DMS153 treated with DMSO at 0.1 percent for 48 hours (cell line): Measurements from ENCODE around the gene RNF138.
"Not testable (repeated sequence)": the region's sequence is repeated elsewhere in the genome, so short reads cannot be mapped to it uniquely, and the experiment has no call there.

ENCODE experiments used
- DNase-seq: peaks from one replicate; lab custom pipeline; 2025; ENCODE audit not compliant: unreplicated experiment; lab: John Stamatoyannopoulos, UW

RNF138 gene

DNA sequence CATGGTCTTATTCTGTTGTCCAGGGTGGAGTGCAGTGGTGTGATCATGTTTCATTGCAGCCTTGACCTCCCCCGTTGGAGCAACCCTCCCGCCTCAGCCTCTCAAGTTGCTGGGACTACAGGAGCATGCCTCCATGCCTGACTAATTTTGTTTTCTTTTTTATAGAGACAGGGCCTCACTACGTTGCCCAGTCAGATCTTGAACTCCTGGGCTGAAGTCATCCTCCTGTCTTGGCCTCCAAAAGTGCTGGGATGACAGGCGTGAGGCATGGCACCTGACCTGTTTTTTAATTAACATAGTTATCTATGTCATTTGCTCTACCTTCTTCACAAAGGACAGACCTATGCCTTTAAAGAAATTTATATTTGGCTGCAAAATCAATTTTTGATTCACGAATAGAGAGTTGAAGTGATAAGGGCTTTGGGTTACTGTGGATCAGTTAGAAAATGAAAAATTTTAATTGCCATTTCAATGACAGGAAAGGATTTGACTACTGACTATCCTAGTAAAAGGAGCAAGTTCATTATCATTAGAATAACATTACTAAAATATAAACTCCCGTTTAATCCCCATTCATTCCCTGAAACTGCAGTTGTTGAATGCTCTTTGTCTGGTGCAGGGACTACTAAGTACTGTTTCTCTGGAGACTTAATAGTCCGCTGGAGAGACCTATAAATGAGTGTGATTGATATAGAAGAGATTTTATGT lies 3.7 kb downstream of the RNF138 start:
- DNase-seq: no peak

DNA sequence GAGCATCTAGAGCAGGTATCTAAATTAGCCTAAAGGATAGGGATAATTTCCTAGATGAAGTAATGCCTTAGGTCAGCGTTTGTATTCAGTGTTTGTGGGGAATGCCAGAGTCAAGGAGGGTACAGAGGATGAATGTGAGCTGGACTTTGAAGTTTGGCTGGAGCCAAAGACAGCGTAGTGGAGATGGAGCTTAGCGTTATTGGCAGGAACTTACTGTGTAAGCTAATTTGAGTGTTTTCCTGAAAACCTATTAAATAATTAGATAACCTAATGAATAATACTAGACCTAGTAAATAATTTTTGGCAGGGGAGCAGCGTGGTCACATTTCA lies 4.2 kb downstream of the RNF138 start:
- no peak for DNase-seq

DNA sequence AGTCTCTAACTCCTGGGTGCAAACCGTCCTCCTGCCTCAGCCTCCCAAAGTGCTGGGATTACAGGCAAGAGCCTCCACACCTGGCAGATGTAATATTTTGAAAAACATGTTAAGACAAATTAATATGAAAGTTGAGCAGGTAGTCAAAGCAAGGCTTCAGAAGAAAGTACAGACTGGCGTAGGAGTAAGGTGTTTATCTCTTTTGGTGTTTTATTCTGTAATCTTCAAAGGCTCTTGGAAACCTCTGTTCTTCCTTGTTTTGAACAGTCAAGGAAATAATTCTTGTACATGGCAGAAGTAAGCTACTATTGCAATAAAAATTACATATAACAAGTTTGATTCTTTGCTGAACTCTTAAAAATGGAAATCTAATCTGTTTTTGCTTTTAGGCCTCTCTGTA lies 5.3 kb downstream of the RNF138 start:
- DNase-seq: no peak

DNA sequence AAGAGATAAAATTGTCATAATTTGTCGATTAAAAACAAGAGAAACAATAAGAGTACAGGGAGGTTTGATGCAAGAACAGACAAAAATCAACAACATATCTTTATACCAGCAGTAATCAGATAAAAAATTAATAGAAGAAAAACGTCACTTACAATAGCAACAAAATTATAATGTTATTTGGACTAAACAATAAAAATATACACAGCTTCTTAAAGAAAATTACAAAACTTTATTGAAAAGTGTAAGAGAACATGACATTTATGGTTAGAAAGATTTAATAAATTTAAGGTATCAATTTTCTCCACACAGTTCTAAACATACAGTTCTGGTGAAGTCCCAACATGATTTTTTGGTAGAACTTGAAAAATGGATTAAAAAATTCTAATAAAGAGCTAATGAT lies 12.8 kb downstream of the RNF138 start:
- no peak for DNase-seq

DNA sequence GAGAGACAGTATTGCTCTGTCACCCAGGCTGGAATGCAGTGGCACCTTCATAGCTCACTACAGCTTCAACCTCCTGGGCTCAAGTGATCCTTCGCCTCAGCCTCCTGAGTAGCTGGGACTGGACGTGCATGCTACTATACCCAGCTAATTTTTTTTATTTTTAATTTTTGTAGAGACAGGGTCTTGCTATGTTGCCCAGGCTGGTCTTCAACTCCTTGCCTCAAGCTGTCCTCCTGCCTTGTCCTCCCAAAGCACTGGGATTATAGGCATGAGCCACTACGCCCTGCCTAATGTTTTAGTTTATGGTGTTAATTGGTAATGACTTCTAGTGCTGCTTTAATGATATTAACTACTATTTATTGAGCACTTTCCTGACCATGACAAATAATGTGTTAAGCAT lies 18.3 kb downstream of the RNF138 start:
- no peak for DNase-seq

DNA sequence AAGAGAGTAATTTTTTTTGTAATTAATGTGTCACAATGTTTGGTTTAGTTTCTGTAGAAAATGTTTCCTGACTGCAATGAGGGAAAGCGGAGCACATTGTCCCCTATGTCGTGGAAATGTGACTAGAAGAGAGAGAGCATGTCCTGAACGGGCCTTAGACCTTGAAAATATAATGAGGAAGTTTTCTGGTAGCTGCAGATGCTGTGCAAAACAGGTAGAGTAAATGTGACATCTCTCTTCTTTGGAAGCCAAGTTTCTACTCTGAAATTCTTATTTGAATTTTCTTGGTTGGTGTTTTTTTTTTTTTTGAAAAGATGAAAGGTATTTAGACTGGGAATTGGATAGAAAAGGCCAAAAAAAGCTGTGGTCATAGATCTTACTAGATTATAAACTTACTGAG lies 20.0 kb downstream of the RNF138 start:
- no peak for DNase-seq

DNA sequence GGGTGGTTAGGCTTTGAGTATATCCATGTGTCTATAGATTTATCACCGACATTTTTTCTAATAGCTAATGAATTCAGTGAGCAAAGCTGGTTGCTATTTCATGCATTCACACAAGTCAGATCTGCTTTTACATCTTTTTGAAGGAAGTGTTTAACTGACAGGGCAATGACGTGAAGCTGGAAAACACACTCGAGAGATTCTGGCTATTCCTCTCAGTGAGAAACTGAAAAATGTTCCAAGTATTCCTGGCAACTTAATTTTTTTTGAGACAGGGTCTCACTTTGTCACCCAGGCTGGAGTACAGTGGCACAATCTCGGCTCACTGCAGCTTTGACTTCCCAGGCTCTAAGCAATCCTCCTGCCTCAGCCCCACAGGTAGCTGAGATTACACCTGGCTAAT lies 21.2 kb downstream of the RNF138 start:
- DNase-seq: no peak

DNA sequence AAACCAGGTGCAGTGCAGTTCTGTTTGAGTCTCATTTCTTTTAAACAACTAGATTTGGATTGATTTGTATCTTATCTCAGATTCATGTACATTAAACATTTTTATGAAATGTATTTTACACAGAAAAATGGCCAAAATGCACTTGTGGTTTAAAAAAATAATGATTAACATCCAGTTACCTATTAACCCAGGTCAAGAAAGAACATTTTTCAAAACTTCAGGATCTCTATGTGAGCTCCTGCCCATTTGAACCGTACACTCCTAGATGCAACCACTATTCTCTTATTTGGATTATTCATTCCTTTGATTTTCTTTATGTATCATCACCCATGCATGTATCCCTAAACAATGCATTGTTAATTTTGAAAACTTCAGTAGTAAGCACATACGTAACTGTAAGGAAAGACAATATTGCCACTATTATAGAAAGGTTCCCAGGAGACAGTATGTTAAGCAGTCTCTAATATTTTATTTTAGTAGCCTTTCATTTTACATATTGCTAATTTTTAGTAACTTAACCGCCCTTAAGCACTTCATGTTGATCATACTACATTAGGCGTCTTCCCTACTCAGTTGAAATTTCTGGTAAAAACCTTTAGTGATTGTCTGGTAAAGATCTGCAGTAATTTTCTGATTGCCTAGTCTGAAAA lies 22.7 kb downstream of the RNF138 start:
- no peak for DNase-seq

DNA sequence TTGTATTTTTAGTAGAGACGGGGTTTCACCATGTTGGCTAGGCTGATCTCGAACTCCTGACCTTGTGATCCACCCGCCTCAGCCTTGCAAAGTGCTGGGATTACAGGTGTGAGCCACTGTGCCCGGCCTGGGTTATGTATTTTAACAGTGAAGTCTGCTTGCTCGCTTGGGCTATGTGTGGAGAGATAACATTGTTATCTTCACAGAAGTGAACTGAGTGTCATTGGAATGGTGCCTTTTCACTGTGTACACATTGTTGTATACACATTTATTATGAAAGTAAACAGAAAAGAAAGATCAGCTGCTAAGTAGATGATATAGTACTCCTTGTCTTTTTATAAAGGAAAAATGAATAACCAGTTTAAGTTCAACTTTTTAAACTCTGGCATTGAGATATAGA lies 30.4 kb downstream of the RNF138 start:
- no peak for DNase-seq

DNA sequence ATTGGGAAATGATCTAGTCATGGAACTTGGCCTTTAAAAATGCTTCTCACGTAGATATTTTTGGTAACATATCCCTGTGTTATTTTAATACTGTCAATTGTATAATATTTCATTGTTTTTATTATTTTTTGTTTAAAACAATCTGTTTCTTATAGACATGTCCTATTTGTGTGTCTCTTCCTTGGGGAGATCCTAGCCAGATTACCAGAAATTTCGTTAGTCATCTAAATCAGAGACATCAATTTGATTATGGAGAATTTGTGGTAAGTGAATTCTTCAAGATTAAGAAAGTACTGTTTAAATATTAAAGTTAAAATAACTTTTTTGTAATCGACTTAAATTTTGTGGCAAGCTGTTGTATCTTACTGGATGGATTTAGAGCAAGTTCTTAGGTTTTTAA lies 34.9 kb downstream of the RNF138 start:
- no peak for DNase-seq

DNA sequence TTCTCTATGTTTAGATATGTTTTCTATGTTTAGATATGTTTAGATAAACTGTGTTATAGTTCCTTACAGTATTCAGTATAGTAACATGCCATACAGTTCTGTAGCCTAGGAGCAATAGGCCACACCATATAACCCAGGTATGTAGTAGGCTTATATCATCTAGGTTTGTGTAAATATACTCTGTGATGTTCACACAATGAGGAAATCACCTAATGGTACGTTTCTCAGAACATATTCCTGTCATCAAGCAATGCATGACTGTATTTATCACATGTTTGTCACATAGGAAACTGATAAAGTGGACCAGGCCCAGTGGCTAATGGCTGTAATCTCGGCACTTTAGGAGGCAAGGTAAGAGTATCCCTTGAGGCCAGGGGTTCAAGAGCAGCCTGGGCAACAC lies 44.0 kb downstream of the RNF138 start:
- no peak for DNase-seq

DNA sequence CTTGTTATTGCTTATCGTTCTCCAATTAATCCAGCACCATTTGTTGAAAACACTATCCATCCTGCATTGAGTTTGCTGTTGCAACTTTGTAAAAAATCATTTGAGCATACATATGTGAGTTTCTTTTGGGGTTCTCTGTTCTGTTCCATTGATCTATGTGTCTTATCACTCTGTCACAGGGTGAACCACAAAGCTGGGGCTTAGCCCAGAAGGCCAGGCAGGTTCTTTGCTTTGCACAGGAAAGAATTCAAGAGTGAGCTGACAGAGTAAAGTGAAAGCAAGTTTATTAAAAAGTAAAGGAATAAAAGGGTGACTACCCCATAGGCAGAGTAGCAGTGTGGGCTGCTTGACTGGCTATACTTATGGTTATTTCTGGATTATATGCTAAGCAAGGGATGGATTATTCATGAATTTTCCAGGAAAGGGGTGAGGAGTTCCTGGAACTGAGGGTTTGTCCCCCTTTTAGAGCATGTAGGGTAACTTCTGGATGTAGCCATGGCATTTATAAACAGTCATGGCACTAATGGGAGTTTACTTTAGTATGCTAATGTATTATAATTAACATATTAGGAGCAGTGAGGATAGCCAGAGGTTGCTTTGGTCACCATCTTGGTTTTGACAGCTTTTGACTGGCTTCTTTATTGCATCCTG lies 46.8 kb downstream of the RNF138 start:
- no peak for DNase-seq

DNA sequence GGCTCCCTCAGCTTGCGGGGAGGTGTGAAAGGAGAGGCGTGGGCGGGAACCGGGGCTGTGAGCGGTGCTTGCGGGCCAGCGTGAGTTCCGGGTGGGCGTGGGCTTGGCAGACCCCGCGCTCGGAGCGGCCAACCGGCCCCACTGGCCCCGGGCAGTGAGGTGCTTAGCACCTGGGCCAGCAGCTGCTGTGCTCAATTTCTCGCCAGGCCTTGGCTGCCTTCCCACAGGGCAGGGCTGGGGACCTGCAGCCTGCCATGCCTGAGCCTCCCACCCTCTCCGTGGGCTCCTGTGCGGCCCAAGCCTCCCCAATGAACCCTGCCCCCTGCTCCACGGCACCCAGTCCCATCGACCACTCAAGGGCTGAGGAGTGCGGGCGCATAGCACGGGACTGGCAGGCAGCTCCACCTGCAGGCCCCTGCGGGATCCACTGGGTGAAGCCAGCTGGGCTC lies 48.2 kb downstream of the RNF138 start:
- no peak for DNase-seq

DNA sequence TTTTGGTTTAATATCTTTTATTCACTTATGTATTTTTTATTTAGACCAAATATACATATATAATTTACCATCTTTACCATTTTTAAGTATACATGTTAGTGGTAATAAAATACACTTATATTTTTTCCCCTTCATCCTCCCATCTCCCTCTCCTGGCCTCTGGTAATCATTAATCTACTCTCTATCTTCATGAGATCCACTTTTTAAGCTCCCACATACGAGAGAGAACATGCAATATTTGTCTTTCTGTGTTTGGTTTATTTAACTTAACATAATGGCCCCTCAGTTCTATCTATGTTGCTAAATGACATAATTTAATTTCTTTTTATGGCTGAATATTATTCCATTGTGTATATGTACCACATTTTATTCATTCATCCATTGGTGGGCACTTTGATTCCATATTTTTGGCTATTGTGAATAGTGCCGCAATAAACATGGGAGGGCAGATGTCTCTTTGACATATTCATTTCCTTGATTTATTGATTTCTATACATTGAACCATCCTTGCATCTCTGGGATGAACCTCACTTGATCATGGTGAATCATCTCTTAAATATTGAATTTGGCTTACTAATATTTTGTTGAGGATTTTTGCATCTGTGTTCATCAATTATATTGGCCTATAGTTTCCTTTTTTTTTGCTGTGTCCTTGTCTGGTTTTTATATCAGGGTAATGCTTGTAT lies 56.7 kb downstream of the RNF138 start:
- no peak for DNase-seq

DNA sequence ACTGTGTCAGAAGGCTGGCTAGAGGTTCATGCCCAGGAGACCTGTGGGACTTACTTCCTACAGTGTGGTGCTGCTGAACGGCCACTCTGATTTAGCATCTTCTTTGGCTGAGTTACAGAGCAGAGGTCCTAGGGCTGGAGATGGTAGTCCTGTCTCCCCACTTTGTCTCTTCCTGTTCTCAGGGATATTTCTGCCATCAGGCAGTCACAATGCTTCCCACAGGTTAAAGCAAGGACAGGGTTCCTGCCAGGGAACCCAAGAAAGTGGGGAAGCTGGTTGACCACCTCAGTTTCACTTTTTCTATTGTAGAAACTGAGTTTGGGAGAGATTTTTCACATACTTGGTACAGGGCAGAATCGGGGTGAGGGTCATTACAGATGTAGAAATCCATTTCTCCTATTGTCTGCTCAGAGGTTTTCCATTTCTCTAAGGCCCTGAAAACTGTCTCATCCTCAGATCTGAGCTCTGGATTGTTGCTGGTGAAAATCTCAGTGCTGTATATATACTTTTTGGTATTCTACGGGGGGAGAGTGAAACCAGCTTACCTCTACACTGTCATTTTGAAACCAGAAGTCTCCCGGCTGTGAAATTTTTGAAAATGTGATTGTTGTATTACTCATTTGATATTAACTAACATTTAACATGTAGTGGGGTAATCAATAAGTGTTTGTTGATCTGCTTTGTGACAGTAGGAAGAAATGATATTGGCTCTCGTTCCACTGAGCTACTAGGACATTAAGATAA lies 61.2 kb downstream of the RNF138 start:
- DNase-seq: no peak

DNA sequence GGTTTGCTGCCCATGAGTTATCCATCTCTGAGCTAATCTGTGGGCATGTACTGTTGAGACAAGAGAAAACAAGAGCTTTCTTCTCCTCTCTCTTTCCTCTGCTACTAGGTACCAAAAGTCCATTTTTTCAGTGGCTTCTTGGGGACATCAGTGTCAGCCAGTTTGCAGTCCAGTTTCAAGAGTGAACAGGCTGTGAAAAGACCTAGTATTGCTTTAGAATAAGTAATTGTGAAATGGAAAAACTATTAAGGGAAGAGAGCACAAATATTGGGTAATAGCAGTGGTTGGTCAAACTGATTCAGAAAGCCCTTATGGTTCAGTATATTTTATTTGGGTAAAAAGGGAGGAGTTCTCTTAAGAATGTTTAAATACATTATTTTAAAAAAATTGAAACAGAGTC lies 65.2 kb downstream of the RNF138 start:
- no peak for DNase-seq

DNA sequence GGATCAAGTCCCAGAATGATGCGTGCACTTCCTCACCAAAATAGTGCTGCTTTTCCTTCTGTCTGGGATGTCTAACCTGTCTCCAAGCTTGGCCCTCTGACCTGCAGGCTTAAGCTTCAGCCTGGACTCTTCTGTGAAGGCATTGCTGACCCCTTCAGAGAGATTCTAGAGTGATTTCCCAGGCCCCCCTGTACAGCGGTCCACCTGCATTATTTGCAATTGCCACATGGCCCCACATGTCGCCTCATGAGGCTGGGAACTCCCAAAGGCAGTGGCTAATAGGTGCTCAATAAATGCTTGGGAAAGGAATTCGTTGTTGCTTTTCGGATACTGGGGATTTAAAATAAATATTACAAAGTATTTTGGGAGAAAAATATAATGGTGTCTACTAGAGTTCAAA lies 65.9 kb downstream of the RNF138 start:
- no peak for DNase-seq

DNA sequence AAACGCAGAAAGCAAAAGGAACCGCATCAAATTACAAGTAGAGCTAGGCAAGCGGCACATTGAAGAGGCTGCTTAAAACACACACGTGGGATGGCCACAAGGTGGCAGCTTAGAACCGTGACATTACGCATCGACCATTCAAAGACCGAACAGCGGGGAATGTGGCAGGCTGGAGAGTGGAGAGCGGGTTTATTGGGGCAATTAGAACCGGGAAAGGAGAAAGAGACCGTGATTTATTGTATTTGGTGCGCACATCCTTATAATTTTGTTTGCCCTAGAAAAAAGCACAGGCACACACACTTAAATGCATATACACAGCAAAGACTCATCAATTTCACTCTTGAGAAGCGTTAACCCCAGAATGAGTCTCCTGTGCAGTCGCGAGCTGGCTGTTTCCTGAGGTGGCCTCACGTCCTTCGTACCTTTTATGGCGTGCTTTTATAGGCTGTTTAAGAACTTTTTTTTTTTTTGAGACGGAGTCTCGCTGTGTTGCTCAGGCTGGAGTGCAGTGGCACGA lies 66.5 kb downstream of the RNF138 start:
- DNase-seq: peak; percentile 95

DNA sequence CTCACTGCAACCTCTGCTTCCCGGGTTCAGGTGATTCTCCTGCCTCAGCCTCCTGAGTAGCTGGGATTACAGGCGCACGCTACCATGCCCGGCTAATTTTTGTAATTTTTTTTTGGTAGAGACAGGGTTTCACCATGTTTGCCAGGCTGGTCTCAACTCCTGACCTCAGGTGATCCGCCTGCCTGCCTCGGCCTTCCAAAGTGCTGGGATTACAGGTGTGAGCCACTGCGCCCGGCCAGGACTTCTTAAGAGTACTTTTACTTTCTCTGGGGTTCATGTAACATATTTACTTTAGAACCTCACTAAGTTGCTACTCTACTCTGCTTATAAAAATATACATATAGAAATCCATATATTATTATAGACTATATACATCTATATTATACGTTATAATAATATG lies 67.0 kb downstream of the RNF138 start:
- not testable (repeated sequence) for DNase-seq

DNA sequence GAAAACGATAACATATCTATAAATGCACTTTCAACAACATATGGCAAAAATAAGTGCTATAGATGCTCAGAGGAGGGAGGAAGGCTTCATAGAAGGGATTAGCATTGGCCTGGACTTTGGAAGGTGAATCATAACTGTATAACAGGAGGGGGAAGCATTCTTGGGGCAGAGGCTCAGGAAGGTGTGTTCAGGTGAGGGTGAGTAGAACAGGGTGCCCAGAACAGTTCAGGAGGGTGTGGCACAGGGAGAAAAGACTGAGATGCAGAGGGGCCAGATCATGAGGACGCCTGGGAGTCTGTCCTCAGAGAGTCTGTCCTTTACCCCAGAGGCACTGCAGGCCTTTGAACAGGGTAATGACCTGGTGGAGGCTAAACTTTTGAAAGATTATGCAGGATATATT lies 68.9 kb downstream of the RNF138 start:
- DNase-seq: no peak
